D721Med (cell line): Measurements from ENCODE around the gene ZNF366.

Experiments
- DNase-seq: peaks from one replicate; pipeline ENCODE4 v3.0.0; 2011; ENCODE audit warnings: low spot score; ENCODE audit not compliant: insufficient read length
- FAIRE-seq: peaks from 2 replicates; lab custom pipeline; 2011; peaks lifted over from hg19 to GRCh38; lab: Jason Lieb, UNC
- CTCF ChIP-seq: IDR thresholded peaks from 2 replicates; pipeline ENCODE4 v1.5.1; 2012; ENCODE audit warnings: mild to moderate bottlenecking, control low read depth; ENCODE audit not compliant: insufficient read depth; ENCODE audit errors: missing control alignments

The ZNF366 gene

GRCh38 chr5:72455476-72455875, 51.7 kb downstream of the ZNF366 start:
- no peak for TF ChIP-seq CTCF
- no peak for DNase-seq
- no peak for FAIRE-seq

- no peak for DNase-seq
- no peak for FAIRE-seq
- TF ChIP-seq CTCF, result no peak
Measured at GRCh38 chr5:72454996-72455395, 52.2 kb downstream of the ZNF366 start.

GRCh38 chr5:72453246-72453775, 53.9 kb downstream of the ZNF366 start:
- DNase-seq (no peak), FAIRE-seq (no peak)
- TF ChIP-seq CTCF, result no peak

GRCh38 chr5:72452515-72453245, 54.5 kb downstream of the ZNF366 start:
- DNase-seq (no peak), FAIRE-seq (no peak)
- no peak for TF ChIP-seq CTCF

- DNase-seq (no peak), FAIRE-seq (no peak)
- TF ChIP-seq CTCF, result no peak
Measured at GRCh38 chr5:72451741-72452505, 55.3 kb downstream of the ZNF366 start.

- FAIRE-seq (no peak), DNase-seq (no peak)
- TF ChIP-seq CTCF, result no peak
Measured at GRCh38 chr5:72448368-72448767, 58.8 kb downstream of the ZNF366 start.

- DNase-seq (no peak), FAIRE-seq (no peak)
- no peak for TF ChIP-seq CTCF
Measured at GRCh38 chr5:72447751-72448150, 59.5 kb downstream of the ZNF366 start.
